Gastrocnemius medialis (tissue), 4 donors: ENCODE measurements around the gene EFCAB10. TPM values are rescaled to one million over a fixed set of nuclear protein-coding genes. Genes with fewer than 3 reads are reported as not detected.

Experiments used
- ATAC-seq, 2 donors: fragments of 150-250 bp; one replicate each; pipeline ENCODE4 v1.9.1; 2016
- DNase-seq, 2 donors: peaks; one replicate each; pipeline ENCODE4 v3.0.0-alpha.2; 2019
- H3K27ac ChIP-seq, 4 donors: fragments of 200-600 bp; sonication (generic); 1 replicate in 1 of 4; 2 replicates in 3 of 4; pipeline ENCODE4 v1.5.1; 2016 to 2018; ENCODE audit warnings: mild to moderate bottlenecking in 2 of 4, moderate library complexity in 1 of 4
- H3K27me3 ChIP-seq, 3 donors: fragments of 200-600 bp; sonication (generic) in 2 of 3; 1 replicate in 1 of 3; 2 replicates in 2 of 3; pipeline versions ENCODE4 v1.5.1 to v1.6.0; 2016 to 2019; ENCODE audit warnings: mild to moderate bottlenecking in 1 of 3, moderate library complexity in 1 of 3
- H3K36me3 ChIP-seq, 2 donors: fragments of 200-600 bp; sonication (generic) in 1 of 2; one replicate each; pipeline ENCODE4 v1.5.1; 2017 to 2018
- H3K4me1 ChIP-seq, 2 donors: fragments of 200-600 bp; sonication (generic) in 1 of 2; one replicate each; pipeline ENCODE4 v1.5.1; 2016 to 2017; ENCODE audit warnings: mild to moderate bottlenecking in 2 of 2
- H3K4me3 ChIP-seq, 4 donors: fragments of 200-600 bp; sonication (generic) in 3 of 4; 1 replicate in 1 of 4; 2 replicates in 3 of 4; pipeline ENCODE4 v1.5.1; 2016 to 2019; ENCODE audit warnings: mild to moderate bottlenecking in 2 of 4
- H3K9me3 ChIP-seq, 3 donors: fragments of 200-600 bp; sonication (generic) in 2 of 3; 1 replicate in 1 of 3; 2 replicates in 2 of 3; pipeline ENCODE4 v1.5.1; 2016 to 2019
- CTCF ChIP-seq, 5 experiments: fragments of 450-650 bp in 3 of 5; fragments of 200-600 bp in 2 of 5; sonication (generic) in 2 of 5; IDR thresholded peaks in 4 of 5; conservative IDR thresholded peaks in 1 of 5; 1 replicate in 4 of 5; 2 replicates in 1 of 5; pipeline ENCODE4 v1.5.1; 2016 to 2019; ENCODE audit warnings: antibody characterized with exemption in 5 of 5, mild to moderate bottlenecking in 3 of 5, moderate library complexity in 3 of 5
- POLR2A ChIP-seq, 2 donors: fragments of 450-650 bp; IDR thresholded peaks; one replicate each; pipeline ENCODE4 v1.6.1; 2017; ENCODE audit warnings: antibody characterized with exemption in 2 of 2, mild to moderate bottlenecking in 2 of 2, moderate library complexity in 2 of 2
- in situ Hi-C, 4 donors: fragments of 200-750 bp; cut with MboI; loops; one replicate each; pipeline versions ENCODE4 v1.15.0 to v1.8.0; 2017; ENCODE audit warnings: low sequenced_read_pairs in 4 of 4
- intact Hi-C: fragments of 100-400 bp; cut with DNase I; formaldehyde crosslinking; loops from one replicate; pipeline ENCODE4 v1.15.1; 2023; ENCODE audit warnings: low total_unique reads
- total RNA-seq, 4 donors: library from RNA; depleted of rRNA; stranded (reverse); fragments of >200 nt; gene quantifications; one replicate each; pipeline versions ENCODE4 v1.1.0 to v1.2.3, GENCODE V29; 2016

EFCAB10 gene
- total RNA-seq, 4 donors from 2014 or later = not detected

GRCh38 chr7:105538339-105538738 lies 43.0 kb downstream of the EFCAB10 start:
- Histone ChIP-seq H3K36me3 (peaks cover 0 to 76% of the 10 kb centered on the region in 2 donors), H3K4me3 (no peak overlapping the region), H3K9me3 (no peaks in the 10 kb centered on the region), H3K27ac (no peak overlapping the region), H3K4me1 (peaks cover 4 to 7% of the 10 kb centered on the region in 2 donors), H3K27me3 (no peaks in the 10 kb centered on the region)
- TF ChIP-seq POLR2A (IDR thresholded peaks at IDR 0.05) = no peak
- no peak for TF ChIP-seq CTCF (IDR thresholded peaks at IDR 0.05 in 4 of 5, conservative IDR thresholded peaks at IDR 0.05 in 1 of 5)
- no peak for DNase-seq
- in situ Hi-C loops = no loop called here
- ATAC-seq = no peak
- intact Hi-C loops = no loop called here

GRCh38 chr7:105532709-105533460 lies 48.4 kb downstream of the EFCAB10 start:
- TF ChIP-seq CTCF (IDR thresholded peaks at IDR 0.05 in 4 of 5, conservative IDR thresholded peaks at IDR 0.05 in 1 of 5) = no peak
- no peak for TF ChIP-seq POLR2A (IDR thresholded peaks at IDR 0.05)
- Histone ChIP-seq H3K27me3 (no peaks in the 10 kb centered on the region), H3K36me3 (peaks cover 0 to 23% of the 10 kb centered on the region in 2 donors), H3K27ac (peak overlapping the region; percentile 85 to 95 (median 89)), H3K4me1 (peaks cover 16 to 19% of the 10 kb centered on the region in 2 donors), H3K9me3 (no peaks in the 10 kb centered on the region), H3K4me3 (peak overlapping the region; percentile 88 to 98 (median 95))
- ATAC-seq (no peak), DNase-seq (no peak)
- intact Hi-C loops (loop anchor here (5.0 kb wide), 1 partner anchor 266 kb away; no protein-coding TSS in a partner anchor), in situ Hi-C loops (no loop called here)

- H3K9me3 ChIP-seq = no peaks in the 10 kb centered on the region
- TF ChIP-seq CTCF (IDR thresholded peaks at IDR 0.05 in 4 of 5, conservative IDR thresholded peaks at IDR 0.05 in 1 of 5) = peak; percentile 27 to 72 (median 44)
- peak; percentile 38 to 52 for TF ChIP-seq POLR2A (IDR thresholded peaks at IDR 0.05)
- intact Hi-C loops = loop anchor here (5.0 kb wide), 1 partner anchor 265 kb away; no protein-coding TSS in a partner anchor
- peak within 1 kb of the TSS; percentile 88 to 98 (median 95) for H3K4me3 ChIP-seq
- no peaks in the 10 kb centered on the region for H3K27me3 ChIP-seq
- H3K27ac ChIP-seq = peak within 1 kb of the TSS; percentile 85 to 95 (median 89)
- peaks cover 0 to 15% of the 10 kb centered on the region in 2 donors for H3K36me3 ChIP-seq
- DNase-seq (peak; percentile 83 to 88), ATAC-seq (peak; percentile 99 to 100)
- in situ Hi-C loops = no loop called here
- peaks cover 16 to 19% of the 10 kb centered on the region in 2 donors for H3K4me1 ChIP-seq
These were observed 49.3 kb downstream of the EFCAB10 start, which contains the start of gene RINT1 for GRCh38 chr7:105531792-105532671. Gene RINT1, plus strand, starts transcription at chr7:105532201. Its CDS starts 115 bp downstream, at chr7:105532316.

DNA sequence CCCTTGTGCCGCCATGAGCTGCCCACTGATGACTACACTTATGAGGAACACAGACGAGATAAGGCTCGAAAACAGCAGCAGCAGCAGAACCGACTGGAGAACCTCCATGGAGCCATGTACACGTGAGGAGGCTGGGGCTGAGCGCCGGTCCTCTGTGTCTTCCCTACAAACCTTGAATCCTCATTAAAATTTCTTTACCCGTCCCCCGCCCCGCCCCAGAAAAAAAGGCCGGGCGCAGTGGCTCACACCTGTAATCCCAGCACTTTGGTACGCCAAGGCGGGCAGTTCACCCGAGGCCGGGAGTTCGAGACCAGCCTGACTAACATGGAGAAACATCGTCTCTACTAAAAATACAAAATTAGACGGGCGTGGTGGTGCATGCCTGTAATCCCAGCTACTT lies 50.7 kb downstream of the EFCAB10 start:
- in situ Hi-C loops = no loop called here
- no peaks in the 10 kb centered on the region for H3K27me3 ChIP-seq
- H3K36me3 ChIP-seq = peaks cover 0 to 9% of the 10 kb centered on the region in 2 donors
- no peak for TF ChIP-seq CTCF (IDR thresholded peaks at IDR 0.05 in 4 of 5, conservative IDR thresholded peaks at IDR 0.05 in 1 of 5)
- no peak for TF ChIP-seq POLR2A (IDR thresholded peaks at IDR 0.05)
- H3K4me1 ChIP-seq = peaks cover 16 to 19% of the 10 kb centered on the region in 2 donors
- no peak for DNase-seq
- H3K27ac ChIP-seq = no peak overlapping the region
- intact Hi-C loops = loop anchor here (5.0 kb wide), 1 partner anchor 263 kb away; no protein-coding TSS in a partner anchor
- H3K9me3 ChIP-seq = no peaks in the 10 kb centered on the region
- ATAC-seq = no peak
- no peak overlapping the region for H3K4me3 ChIP-seq
